Measurements from ENCODE around the gene ANGPTL7. TPM values are rescaled to one million over a fixed set of nuclear protein-coding genes. Genes with fewer than 3 reads are reported as not detected.
"Not testable (repeated sequence)": the region's sequence is repeated elsewhere in the genome, so short reads cannot be mapped to it uniquely, and the experiment has no call there.

ANGPTL7 gene
- total RNA-seq, 2 donors from 2014 or later, result 1.6 to 4.8 TPM

DNA sequence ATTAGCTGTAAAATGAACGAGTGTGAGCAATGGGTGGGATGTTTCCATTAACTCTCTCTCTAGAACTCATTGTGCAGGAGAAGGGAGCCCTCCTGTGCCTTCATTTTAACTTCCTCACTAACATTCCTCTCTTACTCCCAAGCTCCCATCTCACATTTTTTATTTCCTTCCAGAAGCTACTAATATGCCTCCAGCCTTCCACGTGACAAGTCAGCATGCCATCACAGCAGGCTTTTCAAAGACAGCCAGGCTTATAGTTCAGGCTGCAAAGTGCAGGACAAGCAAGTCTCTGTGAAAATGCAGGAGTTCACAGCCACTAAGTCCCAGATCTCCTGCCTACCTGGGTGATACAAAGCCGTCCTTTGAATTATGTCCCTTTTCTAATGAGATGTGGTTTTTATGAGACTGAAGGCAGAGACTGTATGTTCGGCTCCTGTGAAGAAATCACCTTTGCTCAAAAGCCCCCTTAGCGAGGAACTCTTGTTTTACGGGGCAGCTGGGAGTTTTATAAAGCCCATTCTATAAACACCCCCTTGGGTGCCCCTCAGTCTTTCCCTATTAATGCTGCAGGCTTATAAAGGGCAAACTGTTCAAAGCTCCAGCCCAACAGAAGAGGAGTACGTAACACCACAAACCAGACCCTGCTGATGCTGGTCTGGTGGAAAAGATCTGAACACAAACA, 14.8 kb upstream of the ANGPTL7 start:
- Histone ChIP-seq H3K27me3 (no peaks in the 10 kb centered on the region), H3K36me3 (no peaks in the 10 kb centered on the region), H3K9me3 (no peaks in the 10 kb centered on the region), H3K27ac (no peak overlapping the region), H3K4me1 (peaks cover 0 to 43% of the 10 kb centered on the region in 2 donors), H3K4me3 (no peak overlapping the region)
- TF ChIP-seq, protein P1, sequence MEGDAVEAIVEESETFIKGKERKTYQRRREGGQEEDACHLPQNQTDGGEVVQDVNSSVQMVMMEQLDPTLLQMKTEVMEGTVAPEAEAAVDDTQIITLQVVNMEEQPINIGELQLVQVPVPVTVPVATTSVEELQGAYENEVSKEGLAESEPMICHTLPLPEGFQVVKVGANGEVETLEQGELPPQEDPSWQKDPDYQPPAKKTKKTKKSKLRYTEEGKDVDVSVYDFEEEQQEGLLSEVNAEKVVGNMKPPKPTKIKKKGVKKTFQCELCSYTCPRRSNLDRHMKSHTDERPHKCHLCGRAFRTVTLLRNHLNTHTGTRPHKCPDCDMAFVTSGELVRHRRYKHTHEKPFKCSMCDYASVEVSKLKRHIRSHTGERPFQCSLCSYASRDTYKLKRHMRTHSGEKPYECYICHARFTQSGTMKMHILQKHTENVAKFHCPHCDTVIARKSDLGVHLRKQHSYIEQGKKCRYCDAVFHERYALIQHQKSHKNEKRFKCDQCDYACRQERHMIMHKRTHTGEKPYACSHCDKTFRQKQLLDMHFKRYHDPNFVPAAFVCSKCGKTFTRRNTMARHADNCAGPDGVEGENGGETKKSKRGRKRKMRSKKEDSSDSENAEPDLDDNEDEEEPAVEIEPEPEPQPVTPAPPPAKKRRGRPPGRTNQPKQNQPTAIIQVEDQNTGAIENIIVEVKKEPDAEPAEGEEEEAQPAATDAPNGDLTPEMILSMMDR (IDR thresholded peaks at IDR 0.05), result no peak
- no peak for DNase-seq (ENCODE audit: low spot score)

DNA sequence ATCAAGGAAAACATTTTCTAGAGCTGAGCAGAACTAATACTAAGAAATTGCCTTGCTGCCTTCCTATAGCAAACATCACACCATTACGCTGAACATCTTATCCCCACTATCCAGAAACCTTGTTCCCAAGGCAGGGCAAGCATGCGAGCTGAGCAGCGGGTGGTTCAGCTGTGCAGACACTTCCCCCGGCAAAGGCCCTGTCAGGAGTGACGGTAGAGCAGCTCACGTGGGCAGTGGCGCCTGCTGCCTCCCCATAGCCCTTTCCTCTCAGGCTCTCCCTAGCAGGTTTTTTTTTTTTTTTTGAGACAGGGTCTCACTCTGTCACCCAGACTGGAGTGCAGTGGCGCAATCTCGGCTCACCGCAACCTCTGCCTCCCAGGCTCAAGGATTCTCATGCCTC, 13.7 kb upstream of the ANGPTL7 start:
- Histone ChIP-seq H3K4me3 (no peak overlapping the region), H3K4me1 (peaks cover 0 to 51% of the 10 kb centered on the region in 2 donors), H3K27ac (peak overlapping the region in 1 of 2 donors; percentile 57), H3K9me3 (no peaks in the 10 kb centered on the region), H3K36me3 (no peaks in the 10 kb centered on the region), H3K27me3 (no peaks in the 10 kb centered on the region)
- no peak for DNase-seq (ENCODE audit: low spot score)
- TF ChIP-seq, protein P1 (IDR thresholded peaks at IDR 0.05), result no peak

DNA sequence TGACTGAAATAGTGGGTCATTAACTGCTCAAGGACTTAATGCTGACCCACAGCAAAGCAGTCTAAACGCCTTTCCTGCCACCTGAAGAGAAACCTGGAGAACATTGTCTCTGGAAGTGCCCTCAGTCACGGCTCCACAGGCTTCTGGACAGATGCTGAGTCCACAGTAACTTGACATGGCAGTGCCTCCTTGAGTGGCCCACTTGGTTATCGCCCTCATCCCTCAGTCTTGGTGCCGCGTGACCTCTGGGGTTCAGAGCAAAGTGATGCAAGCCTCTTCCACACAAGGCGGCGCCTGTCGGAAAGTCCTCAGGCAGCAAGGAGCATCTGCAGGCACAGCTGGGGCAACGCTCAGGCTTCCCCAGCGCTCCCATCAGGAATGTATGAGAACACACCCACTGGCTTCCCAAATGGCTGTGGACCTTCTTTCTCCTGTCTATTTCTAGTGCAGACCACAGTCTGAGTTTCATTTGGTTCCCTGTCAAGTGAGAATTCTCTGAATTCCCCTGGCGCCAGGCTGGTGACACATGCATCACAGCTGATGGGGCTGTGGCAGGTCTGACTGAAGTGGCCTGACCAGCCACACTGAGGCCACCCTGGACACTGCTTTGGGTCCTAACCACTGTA, 13.0 kb upstream of the ANGPTL7 start:
- DNase-seq (ENCODE audit: low spot score), result no peak
- no peaks in the 10 kb centered on the region for H3K36me3 ChIP-seq
- H3K4me1 ChIP-seq, result peaks cover 0 to 51% of the 10 kb centered on the region in 2 donors
- H3K27me3 ChIP-seq, result no peaks in the 10 kb centered on the region
- H3K9me3 ChIP-seq, result no peaks in the 10 kb centered on the region
- H3K27ac ChIP-seq, result peak overlapping the region; percentile 57 to 75
- no peak overlapping the region for H3K4me3 ChIP-seq
- TF ChIP-seq, protein P1 (IDR thresholded peaks at IDR 0.05), result no peak

DNA sequence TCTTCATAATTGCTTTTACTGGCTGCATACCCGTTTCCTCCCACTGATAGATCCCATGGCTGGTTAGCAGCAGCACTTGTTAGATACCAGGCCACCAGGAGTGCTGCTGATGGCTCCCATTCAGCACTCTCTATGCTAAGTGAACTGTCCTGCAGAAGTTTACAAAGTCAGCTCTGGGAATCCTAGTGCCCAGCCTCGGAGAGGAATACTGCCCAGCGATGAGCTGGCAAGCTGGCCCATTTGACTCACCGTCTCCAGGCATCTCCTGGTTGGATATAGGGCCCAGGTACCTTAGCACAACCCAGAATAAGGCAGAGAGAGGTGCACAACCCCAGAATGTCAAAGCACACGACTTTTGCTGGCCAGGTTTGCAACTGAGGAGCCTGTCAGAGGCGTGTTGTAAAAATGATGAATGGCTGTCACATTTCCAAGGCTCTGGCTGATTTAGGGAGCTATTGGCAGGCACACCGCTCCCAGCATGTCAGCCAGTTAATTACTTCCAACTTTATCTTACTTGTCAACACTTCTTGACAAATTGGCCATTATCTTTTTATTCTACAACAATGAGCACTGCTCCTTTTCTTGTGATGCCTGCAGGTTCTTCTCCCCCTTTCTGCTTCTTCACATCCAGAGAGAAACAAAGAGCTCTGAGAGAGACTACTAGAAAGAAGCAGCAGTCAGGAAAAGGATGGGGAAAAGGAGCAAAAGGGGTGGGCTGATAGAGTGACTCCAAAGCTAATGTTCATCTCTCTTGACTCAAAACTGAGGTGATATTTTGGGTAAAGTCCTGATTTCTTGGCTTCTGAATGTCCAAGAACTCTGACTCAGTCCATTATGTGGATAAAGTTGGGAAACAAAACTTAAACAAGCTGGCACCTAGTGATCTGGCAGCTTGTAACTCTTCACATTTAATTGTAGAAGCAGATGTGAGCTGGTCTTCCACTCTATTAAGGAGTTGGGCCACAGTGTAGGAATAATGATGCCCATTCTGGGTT, 10.8 kb upstream of the ANGPTL7 start:
- no peak for DNase-seq (ENCODE audit: low spot score)
- Histone ChIP-seq H3K4me3 (no peak overlapping the region), H3K36me3 (peaks cover 8% of the 10 kb centered on the region), H3K27me3 (no peaks in the 10 kb centered on the region), H3K4me1 (peaks cover 0 to 51% of the 10 kb centered on the region in 2 donors), H3K9me3 (no peaks in the 10 kb centered on the region), H3K27ac (peak overlapping the region; percentile 32 to 63)
- TF ChIP-seq, protein P1 (IDR thresholded peaks at IDR 0.05), result no peak

DNA sequence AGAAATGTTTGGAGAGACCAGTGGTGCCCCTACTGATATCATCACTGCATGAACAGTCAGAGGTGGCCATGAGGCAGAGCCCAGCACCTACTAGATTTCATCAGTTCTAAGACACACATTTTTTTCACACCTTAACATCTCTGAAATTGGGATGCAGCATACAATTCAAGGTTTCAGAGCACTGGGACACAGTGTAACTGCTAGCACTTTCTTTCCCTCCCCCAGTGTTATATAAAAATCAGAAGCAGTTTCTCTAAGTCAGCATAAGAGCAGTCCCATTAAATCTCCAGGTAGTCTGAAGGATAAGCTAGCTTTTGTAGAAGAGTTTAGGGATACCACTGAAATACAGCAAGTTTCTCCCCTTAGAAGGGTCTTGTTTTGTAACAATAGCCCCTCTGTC, 10.0 kb upstream of the ANGPTL7 start:
- no peak overlapping the region for H3K4me3 ChIP-seq
- H3K9me3 ChIP-seq, result no peaks in the 10 kb centered on the region
- H3K4me1 ChIP-seq, result peaks cover 0 to 51% of the 10 kb centered on the region in 2 donors
- TF ChIP-seq, protein P1 (IDR thresholded peaks at IDR 0.05), result no peak
- H3K27me3 ChIP-seq, result no peaks in the 10 kb centered on the region
- peaks cover 15% of the 10 kb centered on the region for H3K36me3 ChIP-seq
- H3K27ac ChIP-seq, result no peak overlapping the region
- no peak for DNase-seq (ENCODE audit: low spot score)

DNA sequence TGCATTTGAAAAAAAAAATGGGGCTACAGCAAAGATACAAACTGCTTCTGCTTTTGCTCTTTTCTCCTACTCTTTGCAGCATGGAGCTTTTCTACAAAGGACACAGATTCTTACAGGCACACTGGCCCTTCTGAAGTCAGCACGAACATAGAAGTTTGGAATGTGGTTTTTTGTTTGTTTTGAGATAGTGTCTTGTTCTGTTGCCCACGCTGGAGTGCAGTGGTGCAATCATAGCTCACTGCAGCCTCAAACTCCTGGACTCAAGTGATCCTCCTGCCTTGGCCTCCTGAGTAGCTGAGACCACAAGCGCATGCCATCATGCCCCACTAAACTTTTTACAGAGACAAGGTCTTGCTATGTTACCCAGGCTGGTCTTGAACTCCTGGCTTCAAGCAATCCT, 9.4 kb upstream of the ANGPTL7 start:
- not testable (repeated sequence) for DNase-seq (ENCODE audit: low spot score); H3K27ac ChIP-seq; H3K27me3 ChIP-seq; H3K9me3 ChIP-seq; H3K4me3 ChIP-seq
- Histone ChIP-seq H3K36me3 (peaks cover 18% of the 10 kb centered on the region), H3K4me1 (peaks cover 0 to 47% of the 10 kb centered on the region in 2 donors)
